ENCODE data around the gene TRIM63.
"Not testable (repeated sequence)": the region's sequence is repeated elsewhere in the genome, so short reads cannot be mapped to it uniquely, and the experiment has no call there.

Gene TRIM63

GRCh38 chr1:26067432-26067911 is at the start of gene TRIM63:
Gene TRIM63, minus strand, starts transcription at chr1:26067630. Its CDS starts 136 bp downstream, at chr1:26067494.
- DNase-seq (ENCODE audit: low spot score): no peak

DNA sequence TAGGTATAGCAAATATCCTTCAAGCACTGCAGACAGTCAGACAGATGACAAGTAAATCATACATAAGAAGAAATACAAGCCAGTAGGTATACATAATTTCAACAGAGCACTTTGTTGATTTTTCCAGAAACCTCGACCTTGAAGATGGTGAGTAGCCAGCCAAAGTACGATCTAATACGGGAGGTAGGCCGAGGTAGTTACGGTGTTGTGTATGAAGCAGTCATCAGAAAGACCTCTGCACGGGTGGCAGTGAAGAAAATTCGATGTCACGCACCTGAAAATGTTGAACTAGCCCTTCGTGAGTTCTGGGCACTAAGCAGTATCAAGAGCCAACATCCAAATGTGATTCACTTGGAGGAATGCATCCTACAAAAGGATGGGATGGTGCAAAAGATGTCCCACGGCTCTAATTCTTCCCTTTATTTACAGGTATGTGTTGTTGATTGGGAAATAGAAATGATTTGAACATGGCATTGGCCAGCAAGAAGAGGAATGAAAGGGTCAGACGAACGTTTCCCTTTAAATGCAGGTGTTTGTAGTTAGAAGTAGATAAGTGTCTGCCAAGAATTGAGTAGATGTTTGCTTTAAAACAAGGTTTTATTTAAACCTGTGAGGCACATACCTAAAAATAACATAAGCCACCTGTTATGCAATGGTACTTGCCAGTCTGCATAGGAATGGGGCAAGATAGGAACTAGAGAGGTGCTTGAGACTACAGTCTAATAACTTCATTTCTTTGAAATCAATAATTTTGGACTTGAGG is 46.9 kb upstream of the TRIM63 start:
- DNase-seq (ENCODE audit: low spot score): no peak

DNA sequence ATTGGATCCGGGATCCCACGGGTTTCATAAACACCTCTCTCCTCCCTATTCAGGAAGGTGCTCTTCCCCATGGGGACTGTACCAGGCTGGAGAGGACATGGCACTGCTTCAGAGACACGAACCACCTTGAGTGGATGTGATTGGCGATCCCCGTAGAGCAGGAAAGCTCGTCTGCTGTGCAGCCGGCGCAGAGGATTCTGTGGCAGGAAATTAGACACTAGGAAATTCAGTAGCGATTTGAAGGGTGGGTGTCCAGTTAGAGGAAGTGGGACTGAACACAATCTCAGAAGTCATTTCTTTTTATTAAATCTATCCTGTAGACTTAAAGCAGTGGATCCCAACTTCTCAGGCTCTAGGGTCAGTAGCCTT is 45.0 kb upstream of the TRIM63 start:
- no peak for DNase-seq (ENCODE audit: low spot score)

- peak; percentile 94 for DNase-seq (ENCODE audit: low spot score)
Measured at GRCh38 chr1:26111530-26112406, 44.3 kb upstream of the TRIM63 start, which contains the start of gene PDIK1L. Gene PDIK1L, plus strand, starts transcription at chr1:26111824. Its CDS starts 2,485 bp downstream, at chr1:26114309.

GRCh38 chr1:26110731-26111529 is 43.5 kb upstream of the TRIM63 start:
- DNase-seq (ENCODE audit: low spot score): peak; percentile 77

DNA sequence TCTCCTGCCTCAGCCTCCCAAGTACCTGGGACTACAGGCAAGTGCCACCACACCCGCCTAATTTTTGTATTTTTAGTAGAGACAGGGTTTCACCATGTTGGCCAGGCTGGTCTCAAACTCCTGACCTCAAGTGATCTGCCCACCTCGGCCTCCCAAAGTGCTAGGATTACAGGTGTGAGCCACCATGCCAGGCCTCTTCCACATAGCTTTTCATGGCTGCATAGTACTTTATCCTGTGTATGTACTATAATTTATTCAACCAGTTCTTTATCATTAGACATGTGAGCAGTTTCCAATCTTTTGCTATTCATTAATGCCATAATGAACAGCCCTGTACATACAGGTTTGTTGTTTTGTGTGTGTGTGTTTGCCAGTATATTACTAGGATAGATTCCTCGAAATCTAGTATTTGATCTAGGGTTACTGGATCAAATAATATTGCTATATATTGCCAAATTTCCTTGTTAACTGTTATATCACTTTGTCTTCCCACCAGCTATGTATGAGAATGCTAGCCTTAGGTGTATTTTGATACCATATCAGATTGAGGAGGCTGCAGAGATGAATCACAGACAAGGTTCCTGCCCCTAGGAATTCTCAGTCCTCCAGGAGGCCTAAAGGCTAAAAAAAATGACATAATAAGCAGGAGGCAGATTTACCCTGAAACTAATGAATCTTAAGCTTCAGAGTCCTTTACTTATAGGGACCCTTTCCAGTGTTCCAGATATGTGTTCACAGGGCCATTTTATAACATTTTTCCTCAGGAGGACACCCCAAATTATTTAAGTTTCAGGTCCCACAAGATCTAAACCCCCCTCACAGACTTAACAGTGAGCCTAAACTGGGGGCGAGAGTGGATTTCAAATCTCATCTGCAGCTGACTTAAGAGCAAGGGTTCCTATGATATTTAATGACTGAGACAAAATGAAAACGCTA is 42.1 kb upstream of the TRIM63 start:
- no peak for DNase-seq (ENCODE audit: low spot score)

GRCh38 chr1:26105226-26105548 is 37.8 kb upstream of the TRIM63 start:
- not testable (repeated sequence) for DNase-seq (ENCODE audit: low spot score)

DNA sequence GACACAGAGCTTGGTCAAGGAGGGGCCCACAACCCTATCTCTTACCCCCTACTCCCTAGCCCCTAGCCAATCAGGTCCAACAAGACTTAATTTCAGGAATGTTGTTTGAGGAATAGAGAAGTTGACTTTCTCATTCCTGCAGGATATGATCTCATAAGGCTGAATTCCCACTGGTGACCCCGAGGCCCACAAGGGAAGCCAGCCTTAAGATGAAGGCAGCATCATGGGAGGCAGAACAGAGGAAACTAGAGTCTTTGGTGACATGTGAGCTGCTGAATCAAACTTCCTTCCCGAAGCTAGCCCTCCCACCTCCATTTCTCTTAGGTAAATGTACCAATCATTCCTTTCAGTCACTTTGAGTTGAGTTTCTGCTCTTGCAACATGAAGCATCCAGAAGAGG is 35.1 kb upstream of the TRIM63 start:
- no peak for DNase-seq (ENCODE audit: low spot score)

DNA sequence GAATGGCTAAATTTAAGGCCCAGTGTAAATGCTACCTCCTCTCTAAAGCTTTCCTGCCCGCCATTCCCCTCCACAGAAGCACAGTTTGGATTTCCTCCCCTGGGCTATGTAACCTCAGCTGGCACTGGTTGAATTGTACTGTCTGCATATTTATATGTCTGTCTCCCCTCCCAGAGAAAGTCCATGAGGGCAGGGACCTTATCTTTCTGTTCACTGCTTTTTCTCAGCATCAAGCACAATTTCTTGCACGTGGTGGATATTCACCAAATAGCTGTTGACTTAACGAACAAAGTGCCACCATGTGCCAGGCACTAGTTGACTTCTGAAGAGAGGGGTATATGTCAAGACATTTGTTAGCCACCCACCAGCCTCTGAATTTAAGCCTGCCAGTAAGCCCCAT is 34.7 kb upstream of the TRIM63 start:
- DNase-seq (ENCODE audit: low spot score): no peak

GRCh38 chr1:26100204-26100603 is 32.8 kb upstream of the TRIM63 start:
- DNase-seq (ENCODE audit: low spot score): not testable (repeated sequence)

- DNase-seq (ENCODE audit: low spot score): no peak
Measured at GRCh38 chr1:26099780-26100179, 32.4 kb upstream of the TRIM63 start.

GRCh38 chr1:26098602-26099001 is 31.2 kb upstream of the TRIM63 start:
- DNase-seq (ENCODE audit: low spot score): no peak

GRCh38 chr1:26097696-26098095 is 30.3 kb upstream of the TRIM63 start:
- peak; percentile 37 for DNase-seq (ENCODE audit: low spot score)

GRCh38 chr1:26096471-26096870 is 29.0 kb upstream of the TRIM63 start:
- DNase-seq (ENCODE audit: low spot score): no peak

GRCh38 chr1:26094677-26095383 is 27.4 kb upstream of the TRIM63 start:
- no peak for DNase-seq (ENCODE audit: low spot score)

DNA sequence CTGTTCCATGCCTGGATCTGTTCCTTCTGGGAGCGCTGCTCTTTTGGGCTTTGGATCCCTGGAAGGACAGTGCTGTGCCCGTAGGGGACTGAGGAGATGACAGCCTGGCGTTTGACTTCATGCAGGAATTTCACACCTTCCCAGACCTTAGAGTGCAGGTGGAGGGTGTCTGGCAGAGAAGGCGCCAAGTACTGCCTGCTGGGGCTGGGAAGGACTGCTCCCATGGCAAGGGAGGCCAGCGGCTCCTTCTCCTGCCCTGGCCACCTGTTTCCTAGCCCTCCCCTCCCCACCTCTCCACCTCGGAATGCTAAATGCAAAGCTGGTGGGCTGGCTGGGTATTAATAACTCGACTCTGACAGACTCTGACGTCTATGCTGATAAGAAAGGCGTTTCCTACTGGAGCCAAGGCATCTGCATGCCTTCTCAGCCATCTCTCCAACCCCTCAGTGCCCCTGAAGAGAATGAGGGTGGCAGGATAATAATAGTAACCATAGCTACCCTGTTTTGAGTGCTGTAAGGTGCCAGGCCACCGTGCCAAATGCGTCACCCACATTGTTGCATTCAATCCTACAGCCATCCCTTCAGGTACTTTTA is 26.7 kb upstream of the TRIM63 start:
- no peak for DNase-seq (ENCODE audit: low spot score)

- DNase-seq (ENCODE audit: low spot score): not testable (repeated sequence)
Measured at GRCh38 chr1:26093569-26093968, 26.1 kb upstream of the TRIM63 start.

DNA sequence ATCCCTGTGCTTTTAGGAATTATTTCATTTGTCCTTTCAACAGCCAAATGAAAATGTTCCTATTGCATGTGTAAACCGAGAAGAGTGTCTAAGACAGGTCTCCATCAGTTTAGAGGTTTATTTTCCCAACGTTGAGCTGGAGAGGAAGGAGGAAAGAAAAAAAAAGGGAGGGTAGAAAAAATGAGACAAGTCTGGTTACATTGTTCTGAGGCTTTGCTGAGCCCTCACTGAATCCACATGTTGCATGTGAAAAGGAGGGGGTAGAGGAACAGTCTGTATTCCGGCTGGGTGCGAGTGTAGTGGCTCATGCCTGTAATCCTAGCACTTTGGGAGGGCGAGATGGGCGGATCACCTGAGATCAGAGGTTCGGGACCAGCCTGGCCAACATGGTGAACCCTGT is 25.0 kb upstream of the TRIM63 start:
- DNase-seq (ENCODE audit: low spot score): no peak

- no peak for DNase-seq (ENCODE audit: low spot score)
Measured at GRCh38 chr1:26090893-26091292, 23.5 kb upstream of the TRIM63 start.

GRCh38 chr1:26089125-26089524 is 21.7 kb upstream of the TRIM63 start:
- DNase-seq (ENCODE audit: low spot score): no peak
